ENCODE data around the gene VSTM4.

VSTM4 gene

GRCh38 chr10:49107887-49108267 is 7.4 kb downstream of the VSTM4 start:
- no peak for DNase-seq (ENCODE audit: low spot score)
- in situ Hi-C loops (cut with MboI; ENCODE audit: low pct_unique_long_range_greater_than_20kb, low sequenced_read_pairs, unreplicated experiment) = no loop called here
- TF ChIP-seq, protein P1, sequence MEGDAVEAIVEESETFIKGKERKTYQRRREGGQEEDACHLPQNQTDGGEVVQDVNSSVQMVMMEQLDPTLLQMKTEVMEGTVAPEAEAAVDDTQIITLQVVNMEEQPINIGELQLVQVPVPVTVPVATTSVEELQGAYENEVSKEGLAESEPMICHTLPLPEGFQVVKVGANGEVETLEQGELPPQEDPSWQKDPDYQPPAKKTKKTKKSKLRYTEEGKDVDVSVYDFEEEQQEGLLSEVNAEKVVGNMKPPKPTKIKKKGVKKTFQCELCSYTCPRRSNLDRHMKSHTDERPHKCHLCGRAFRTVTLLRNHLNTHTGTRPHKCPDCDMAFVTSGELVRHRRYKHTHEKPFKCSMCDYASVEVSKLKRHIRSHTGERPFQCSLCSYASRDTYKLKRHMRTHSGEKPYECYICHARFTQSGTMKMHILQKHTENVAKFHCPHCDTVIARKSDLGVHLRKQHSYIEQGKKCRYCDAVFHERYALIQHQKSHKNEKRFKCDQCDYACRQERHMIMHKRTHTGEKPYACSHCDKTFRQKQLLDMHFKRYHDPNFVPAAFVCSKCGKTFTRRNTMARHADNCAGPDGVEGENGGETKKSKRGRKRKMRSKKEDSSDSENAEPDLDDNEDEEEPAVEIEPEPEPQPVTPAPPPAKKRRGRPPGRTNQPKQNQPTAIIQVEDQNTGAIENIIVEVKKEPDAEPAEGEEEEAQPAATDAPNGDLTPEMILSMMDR (IDR thresholded peaks at IDR 0.05; ENCODE audit: extremely low read depth, insufficient read depth, missing control alignments) = no peak

DNA sequence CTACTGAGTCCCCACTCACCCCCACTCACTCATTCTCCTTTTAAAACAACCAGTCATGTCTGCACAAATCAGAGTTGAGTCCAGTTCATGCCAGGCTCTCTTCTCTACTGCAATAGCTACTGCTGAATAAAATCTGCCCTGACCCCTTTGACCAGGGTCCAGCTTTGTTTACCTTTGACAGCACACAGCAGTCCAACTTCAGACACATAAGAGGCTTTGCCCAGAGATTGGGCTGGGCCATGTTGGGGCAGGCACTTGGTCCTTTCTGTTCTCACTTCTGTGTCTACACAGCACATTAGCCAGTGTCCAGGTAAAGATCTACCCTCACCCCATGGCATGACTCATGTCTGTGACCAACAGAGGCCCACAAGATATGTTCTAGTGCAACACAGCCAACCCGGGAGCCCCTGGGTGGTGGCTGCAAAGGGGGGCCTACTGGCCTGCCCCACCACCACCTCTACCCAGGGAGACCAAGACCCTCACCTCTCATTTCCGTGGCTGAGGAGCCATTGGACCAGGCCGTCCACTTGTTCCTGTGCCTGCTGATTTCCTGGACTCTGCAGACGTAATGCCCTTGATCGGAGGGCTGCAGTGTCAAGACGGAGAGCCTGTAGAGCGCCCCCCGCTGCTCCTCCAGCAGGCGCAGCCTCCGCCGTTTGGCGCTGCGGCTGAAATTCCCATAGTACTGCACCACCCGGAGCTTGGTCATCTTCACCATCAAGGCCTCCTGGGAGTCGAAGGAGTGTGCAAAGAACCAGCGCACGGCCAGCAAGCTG is 8.0 kb downstream of the VSTM4 start:
- TF ChIP-seq, protein P1 (IDR thresholded peaks at IDR 0.05; ENCODE audit: extremely low read depth, insufficient read depth, missing control alignments) = no peak
- in situ Hi-C loops (cut with MboI; ENCODE audit: low pct_unique_long_range_greater_than_20kb, low sequenced_read_pairs, unreplicated experiment) = no loop called here
- DNase-seq (ENCODE audit: low spot score) = no peak

DNA sequence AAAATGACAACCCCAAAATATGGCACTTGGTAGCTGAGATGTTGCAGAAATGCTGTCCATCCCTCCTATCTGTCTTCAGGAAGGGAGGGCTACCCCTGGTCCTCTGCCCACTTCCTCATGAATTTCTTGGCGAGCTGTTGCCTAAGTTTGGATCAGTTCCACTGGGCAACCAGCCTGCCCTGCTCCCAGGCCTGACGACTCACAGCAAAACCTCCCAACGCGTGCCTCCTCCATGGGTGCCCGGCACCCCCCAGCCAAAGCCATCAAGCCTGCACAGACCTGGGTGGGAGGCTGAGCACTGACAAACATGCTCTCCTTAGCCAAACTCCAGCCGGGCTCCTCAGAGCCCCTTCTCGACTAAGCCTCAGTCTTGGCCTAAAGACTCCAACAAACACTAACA is 8.9 kb downstream of the VSTM4 start:
- in situ Hi-C loops (cut with MboI; ENCODE audit: low pct_unique_long_range_greater_than_20kb, low sequenced_read_pairs, unreplicated experiment) = no loop called here
- TF ChIP-seq, protein P1 (IDR thresholded peaks at IDR 0.05; ENCODE audit: extremely low read depth, insufficient read depth, missing control alignments) = no peak
- DNase-seq (ENCODE audit: low spot score) = no peak

DNA sequence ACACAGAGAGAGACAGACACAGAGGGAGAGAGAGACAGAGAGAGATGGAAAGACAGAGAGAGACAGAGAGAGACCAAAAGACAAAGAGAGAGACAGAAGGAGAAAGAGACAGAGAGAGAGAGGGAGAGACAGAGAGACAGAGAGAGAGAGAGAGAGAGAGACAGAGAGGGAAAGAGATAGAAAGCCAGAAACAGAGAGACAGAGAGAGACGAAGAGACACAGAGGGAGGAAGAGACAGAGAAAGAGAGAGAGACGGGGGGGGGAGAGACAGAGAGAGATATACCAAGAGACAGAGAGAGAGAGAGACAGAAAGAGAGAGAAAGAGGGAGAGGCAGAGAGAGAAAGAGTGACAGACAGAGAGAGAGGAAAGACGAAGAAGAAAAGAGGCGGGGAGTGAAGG is 10.2 kb downstream of the VSTM4 start:
- TF ChIP-seq, protein P1 (IDR thresholded peaks at IDR 0.05; ENCODE audit: extremely low read depth, insufficient read depth, missing control alignments) = no peak
- in situ Hi-C loops (cut with MboI; ENCODE audit: low pct_unique_long_range_greater_than_20kb, low sequenced_read_pairs, unreplicated experiment) = no loop called here

GRCh38 chr10:49104323-49104722 is 11.0 kb downstream of the VSTM4 start:
- TF ChIP-seq, protein P1 (IDR thresholded peaks at IDR 0.05; ENCODE audit: extremely low read depth, insufficient read depth, missing control alignments) = no peak
- in situ Hi-C loops (cut with MboI; ENCODE audit: low pct_unique_long_range_greater_than_20kb, low sequenced_read_pairs, unreplicated experiment) = no loop called here
- DNase-seq (ENCODE audit: low spot score) = no peak

More for the DNA sequence above, 10.2 kb downstream of the VSTM4 start:
- no peak for DNase-seq (ENCODE audit: low spot score)

GRCh38 chr10:49103761-49104160 is 11.6 kb downstream of the VSTM4 start:
- DNase-seq (ENCODE audit: low spot score) = no peak
- in situ Hi-C loops (cut with MboI; ENCODE audit: low pct_unique_long_range_greater_than_20kb, low sequenced_read_pairs, unreplicated experiment) = no loop called here
- TF ChIP-seq, protein P1 (IDR thresholded peaks at IDR 0.05; ENCODE audit: extremely low read depth, insufficient read depth, missing control alignments) = no peak

Data from GM13977 (cell line).